GM23338 (cell line): ENCODE data around the gene NRP1. TPM values are rescaled to one million over a fixed set of nuclear protein-coding genes. Genes with fewer than 3 reads are reported as not detected.

Experiments
- ATAC-seq: fragments of 200-7000 bp; cut with Tn5 transposase; 3 replicates; pipeline ENCODE4 v1.9.1; 2020
- DNase-seq: peaks from one replicate; pipeline ENCODE4 v3.0.0-alpha.2; 2015; ENCODE audit warnings: low spot score
- H2AFZ ChIP-seq: fragments of 200-600 bp; sonication (generic); 2 replicates; pipeline ENCODE4 v1.8.0; 2016; ENCODE audit warnings: antibody characterized with exemption, mild to moderate bottlenecking, moderate library complexity
- H3F3A ChIP-seq: fragments of 200-600 bp; sonication (generic); replicated peaks from 2 replicates; pipeline ENCODE4 v1.8.0; 2017; ENCODE audit warnings: antibody characterized with exemption, mixed run types, low read depth
- H3K27ac ChIP-seq: fragments of 200-600 bp; sonication (generic); 2 replicates; pipeline ENCODE4 v1.6.1; 2016; ENCODE audit warnings: low read depth
- H3K27me3 ChIP-seq: fragments of 200-600 bp; sonication (generic); 2 replicates; pipeline ENCODE4 v1.8.0; 2016; ENCODE audit warnings: mild to moderate bottlenecking, mixed run types, moderate library complexity; ENCODE audit not compliant: insufficient read depth
- H3K36me3 ChIP-seq: fragments of 200-600 bp; sonication (generic); 2 replicates; pipeline ENCODE4 v1.8.0; 2016; ENCODE audit warnings: mild to moderate bottlenecking; ENCODE audit not compliant: insufficient read depth
- H3K4me1 ChIP-seq: fragments of 200-600 bp; sonication (generic); 2 replicates; pipeline ENCODE4 v1.8.0; 2016; ENCODE audit warnings: mild to moderate bottlenecking, moderate library complexity; ENCODE audit not compliant: insufficient read depth
- H3K4me2 ChIP-seq: fragments of 200-600 bp; sonication (generic); 2 replicates; pipeline ENCODE4 v1.7.1; 2017; ENCODE audit warnings: mixed run types
- H3K4me3 ChIP-seq: fragments of 200-600 bp; sonication (generic); 2 replicates; pipeline ENCODE4 v1.6.1; 2016; ENCODE audit warnings: mixed run types
- H3K79me2 ChIP-seq: fragments of 200-600 bp; sonication (generic); replicated peaks from 2 replicates; pipeline ENCODE4 v1.8.0; 2017; ENCODE audit warnings: mild to moderate bottlenecking; ENCODE audit not compliant: insufficient read depth
- H3K9me2 ChIP-seq: fragments of 200-600 bp; sonication (generic); 2 replicates; pipeline ENCODE4 v1.8.0; 2017; ENCODE audit not compliant: insufficient read depth
- H4K20me1 ChIP-seq: fragments of 200-600 bp; sonication (generic); replicated peaks from 2 replicates; pipeline ENCODE4 v1.8.0; 2017; ENCODE audit warnings: mild to moderate bottlenecking; ENCODE audit not compliant: insufficient read depth
- H3K27ac Mint-ChIP-seq: 2 replicates; pipeline ENCODE4 v1.8.0; 2020; ENCODE audit warnings: inconsistent platforms, mild to moderate bottlenecking, moderate library complexity, mixed read lengths
- H3K27me3 Mint-ChIP-seq: 3 replicates; pipeline ENCODE4 v1.8.0; 2022; ENCODE audit warnings: low read depth, mild to moderate bottlenecking, moderate library complexity, mixed read lengths, inconsistent platforms; ENCODE audit not compliant: insufficient read depth, poor library complexity
- H3K36me3 Mint-ChIP-seq: 3 replicates; pipeline ENCODE4 v1.8.0; 2021; ENCODE audit warnings: low read depth, mild to moderate bottlenecking, inconsistent platforms, moderate library complexity, mixed read lengths
- H3K4me1 Mint-ChIP-seq: 3 replicates; pipeline ENCODE4 v1.8.0; 2020; ENCODE audit warnings: mild to moderate bottlenecking, inconsistent platforms, mixed read lengths
- H3K4me3 Mint-ChIP-seq: 3 replicates; pipeline ENCODE4 v1.8.0; 2021; ENCODE audit warnings: moderate library complexity, mild to moderate bottlenecking, inconsistent platforms, mixed read lengths
- H3K9me3 Mint-ChIP-seq: 3 replicates; pipeline ENCODE4 v1.8.0; 2020; ENCODE audit warnings: moderate library complexity, mild to moderate bottlenecking, inconsistent platforms, mixed read lengths
- CREB1 ChIP-seq: fragments of 250-450 bp; sonication (Bioruptor Pico); IDR thresholded peaks from 2 replicates; pipeline ENCODE4 v1.5.0; 2020; ENCODE audit warnings: low read depth, mild to moderate bottlenecking, moderate library complexity
- EZH2 ChIP-seq: fragments of 200-600 bp; sonication (generic); IDR thresholded peaks from one replicate; pipeline ENCODE4 v1.8.0; 2017; ENCODE audit warnings: antibody characterized with exemption, mild to moderate bottlenecking, low read depth; ENCODE audit not compliant: unreplicated experiment
- EZH2phosphoT487 ChIP-seq: fragments of 200-600 bp; sonication (generic); IDR thresholded peaks from one replicate; pipeline ENCODE4 v1.8.1; 2018; ENCODE audit warnings: antibody characterized with exemption; ENCODE audit not compliant: unreplicated experiment
- JUNB ChIP-seq: IDR thresholded peaks from one replicate; pipeline ENCODE4 v1.6.1; 2016; ENCODE audit warnings: antibody characterized with exemption; ENCODE audit not compliant: unreplicated experiment
- NANOG ChIP-seq: IDR thresholded peaks from 2 replicates; pipeline ENCODE4 v1.6.1; 2016; ENCODE audit warnings: antibody characterized with exemption, borderline replicate concordance
- POLR2AphosphoS5 ChIP-seq: IDR thresholded peaks from 2 replicates; pipeline ENCODE4 v1.6.1; 2016; ENCODE audit warnings: antibody characterized with exemption, low read depth
- STAT1 ChIP-seq: IDR thresholded peaks from one replicate; pipeline ENCODE4 v1.6.1; 2016; ENCODE audit warnings: antibody characterized with exemption; ENCODE audit not compliant: unreplicated experiment
- ZNF114 ChIP-seq: fragments of 250-450 bp; sonication (Bioruptor Pico); IDR thresholded peaks from 2 replicates; pipeline ENCODE4 v1.5.0; 2020; ENCODE audit warnings: mild to moderate bottlenecking, moderate library complexity
- ZNF331 ChIP-seq: fragments of 250-450 bp; sonication (Bioruptor Pico); IDR thresholded peaks from 2 replicates; pipeline ENCODE4 v1.5.0; 2020; ENCODE audit warnings: low read depth, mild to moderate bottlenecking, moderate library complexity
- ZNF462 ChIP-seq: fragments of 250-450 bp; sonication (Bioruptor Pico); IDR thresholded peaks from 2 replicates; pipeline ENCODE4 v1.5.0; 2020; ENCODE audit warnings: mild to moderate bottlenecking, moderate library complexity
- polyA plus RNA-seq: library from polyadenylated mRNA; unstranded; fragments of >200 nt; fragmentation: Nextera tagmentation; extraction: Ambion mirVana; gene quantifications from 2 replicates; pipeline ENCODE4 v1.2.1, GENCODE V29; 2016
- total RNA-seq: library from RNA; depleted of rRNA; stranded (reverse); fragments of >200 nt; shearing (Covaris generic); gene quantifications from 2 replicates; pipeline ENCODE4 v1.2.3, GENCODE V29; 2014
- TF ChIP-seq, protein P1 (sequence below), 2 experiments: fragments of 200-600 bp in 1 of 2; sonication (generic) in 1 of 2; conservative IDR thresholded peaks; 2 replicates each; pipeline versions ENCODE4 v1.5.1 to v1.6.1; 2016 to 2017; ENCODE audit warnings: antibody characterized with exemption in 2 of 2, low read depth in 2 of 2, mild to moderate bottlenecking in 2 of 2, moderate library complexity in 1 of 2
- TF ChIP-seq, protein P2 (sequence below): IDR thresholded peaks from 2 replicates; pipeline ENCODE4 v1.6.1; 2016; ENCODE audit warnings: antibody characterized with exemption
- TF ChIP-seq, protein P3 (sequence below): IDR thresholded peaks from one replicate; pipeline ENCODE4 v1.6.1; 2018; ENCODE audit warnings: antibody characterized with exemption; ENCODE audit not compliant: unreplicated experiment

Gene NRP1
- total and polyA plus RNA-seq, 2 experiments from 2014 or later, result 2.9 to 3.5 TPM

- Histone ChIP-seq H4K20me1 (no peaks in the 10 kb centered on the region), H3K4me2 (no peak overlapping the region), H3K36me3 (no peaks in the 10 kb centered on the region), H3F3A (no peaks in the 10 kb centered on the region), H3K4me1 (peaks cover 16% of the 10 kb centered on the region), H3K9me2 (no peaks in the 10 kb centered on the region), H2AFZ (no peak overlapping the region), H3K27ac (no peak overlapping the region), H3K79me2 (no peaks in the 10 kb centered on the region), H3K27me3 (no peaks in the 10 kb centered on the region), H3K4me3 (no peak overlapping the region)
- Mint-ChIP-seq H3K36me3 (no peaks in the 10 kb centered on the region), H3K4me1 (peaks cover 16% of the 10 kb centered on the region), H3K27ac (no peak overlapping the region), H3K27me3 (no peaks in the 10 kb centered on the region), H3K9me3 (no peaks in the 10 kb centered on the region; the same call in 2 of the 3 replicates), H3K4me3 (no peak overlapping the region)
- ATAC-seq (no peak), DNase-seq (no peak)
- TF ChIP-seq, protein P1, sequence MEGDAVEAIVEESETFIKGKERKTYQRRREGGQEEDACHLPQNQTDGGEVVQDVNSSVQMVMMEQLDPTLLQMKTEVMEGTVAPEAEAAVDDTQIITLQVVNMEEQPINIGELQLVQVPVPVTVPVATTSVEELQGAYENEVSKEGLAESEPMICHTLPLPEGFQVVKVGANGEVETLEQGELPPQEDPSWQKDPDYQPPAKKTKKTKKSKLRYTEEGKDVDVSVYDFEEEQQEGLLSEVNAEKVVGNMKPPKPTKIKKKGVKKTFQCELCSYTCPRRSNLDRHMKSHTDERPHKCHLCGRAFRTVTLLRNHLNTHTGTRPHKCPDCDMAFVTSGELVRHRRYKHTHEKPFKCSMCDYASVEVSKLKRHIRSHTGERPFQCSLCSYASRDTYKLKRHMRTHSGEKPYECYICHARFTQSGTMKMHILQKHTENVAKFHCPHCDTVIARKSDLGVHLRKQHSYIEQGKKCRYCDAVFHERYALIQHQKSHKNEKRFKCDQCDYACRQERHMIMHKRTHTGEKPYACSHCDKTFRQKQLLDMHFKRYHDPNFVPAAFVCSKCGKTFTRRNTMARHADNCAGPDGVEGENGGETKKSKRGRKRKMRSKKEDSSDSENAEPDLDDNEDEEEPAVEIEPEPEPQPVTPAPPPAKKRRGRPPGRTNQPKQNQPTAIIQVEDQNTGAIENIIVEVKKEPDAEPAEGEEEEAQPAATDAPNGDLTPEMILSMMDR (conservative IDR thresholded peaks at IDR 0.05; ENCODE audit: low read depth in 2 of 2), result no peak
- TF ChIP-seq EZH2phosphoT487, result no peak
- TF ChIP-seq, protein P2, sequence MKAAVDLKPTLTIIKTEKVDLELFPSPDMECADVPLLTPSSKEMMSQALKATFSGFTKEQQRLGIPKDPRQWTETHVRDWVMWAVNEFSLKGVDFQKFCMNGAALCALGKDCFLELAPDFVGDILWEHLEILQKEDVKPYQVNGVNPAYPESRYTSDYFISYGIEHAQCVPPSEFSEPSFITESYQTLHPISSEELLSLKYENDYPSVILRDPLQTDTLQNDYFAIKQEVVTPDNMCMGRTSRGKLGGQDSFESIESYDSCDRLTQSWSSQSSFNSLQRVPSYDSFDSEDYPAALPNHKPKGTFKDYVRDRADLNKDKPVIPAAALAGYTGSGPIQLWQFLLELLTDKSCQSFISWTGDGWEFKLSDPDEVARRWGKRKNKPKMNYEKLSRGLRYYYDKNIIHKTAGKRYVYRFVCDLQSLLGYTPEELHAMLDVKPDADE, result no peak
- TF ChIP-seq CREB1 (CRISPR knock-in tag), result no peak
- TF ChIP-seq JUNB, result no peak
- no peak for TF ChIP-seq NANOG
- no peak for TF ChIP-seq STAT1
- TF ChIP-seq, protein P3, sequence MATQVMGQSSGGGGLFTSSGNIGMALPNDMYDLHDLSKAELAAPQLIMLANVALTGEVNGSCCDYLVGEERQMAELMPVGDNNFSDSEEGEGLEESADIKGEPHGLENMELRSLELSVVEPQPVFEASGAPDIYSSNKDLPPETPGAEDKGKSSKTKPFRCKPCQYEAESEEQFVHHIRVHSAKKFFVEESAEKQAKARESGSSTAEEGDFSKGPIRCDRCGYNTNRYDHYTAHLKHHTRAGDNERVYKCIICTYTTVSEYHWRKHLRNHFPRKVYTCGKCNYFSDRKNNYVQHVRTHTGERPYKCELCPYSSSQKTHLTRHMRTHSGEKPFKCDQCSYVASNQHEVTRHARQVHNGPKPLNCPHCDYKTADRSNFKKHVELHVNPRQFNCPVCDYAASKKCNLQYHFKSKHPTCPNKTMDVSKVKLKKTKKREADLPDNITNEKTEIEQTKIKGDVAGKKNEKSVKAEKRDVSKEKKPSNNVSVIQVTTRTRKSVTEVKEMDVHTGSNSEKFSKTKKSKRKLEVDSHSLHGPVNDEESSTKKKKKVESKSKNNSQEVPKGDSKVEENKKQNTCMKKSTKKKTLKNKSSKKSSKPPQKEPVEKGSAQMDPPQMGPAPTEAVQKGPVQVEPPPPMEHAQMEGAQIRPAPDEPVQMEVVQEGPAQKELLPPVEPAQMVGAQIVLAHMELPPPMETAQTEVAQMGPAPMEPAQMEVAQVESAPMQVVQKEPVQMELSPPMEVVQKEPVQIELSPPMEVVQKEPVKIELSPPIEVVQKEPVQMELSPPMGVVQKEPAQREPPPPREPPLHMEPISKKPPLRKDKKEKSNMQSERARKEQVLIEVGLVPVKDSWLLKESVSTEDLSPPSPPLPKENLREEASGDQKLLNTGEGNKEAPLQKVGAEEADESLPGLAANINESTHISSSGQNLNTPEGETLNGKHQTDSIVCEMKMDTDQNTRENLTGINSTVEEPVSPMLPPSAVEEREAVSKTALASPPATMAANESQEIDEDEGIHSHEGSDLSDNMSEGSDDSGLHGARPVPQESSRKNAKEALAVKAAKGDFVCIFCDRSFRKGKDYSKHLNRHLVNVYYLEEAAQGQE, result no peak
- no peak for TF ChIP-seq EZH2
- no peak for TF ChIP-seq POLR2AphosphoS5
- no peak for TF ChIP-seq ZNF462 (CRISPR knock-in tag)
- TF ChIP-seq ZNF331, result no peak
- no peak for TF ChIP-seq ZNF114 (CRISPR knock-in tag)
These were observed 155.4 kb downstream of the NRP1 start for GRCh38 chr10:33179067-33179466.
